ENCODE measurements around the gene BSCL2. TPM values are rescaled to one million over a fixed set of nuclear protein-coding genes. Genes with fewer than 3 reads are reported as not detected.
"Not testable (repeated sequence)": the region's sequence is repeated elsewhere in the genome, so short reads cannot be mapped to it uniquely, and the experiment has no call there.

BSCL2 gene
- total RNA-seq, 1 experiment from 2014 or later = 82.1 TPM

DNA sequence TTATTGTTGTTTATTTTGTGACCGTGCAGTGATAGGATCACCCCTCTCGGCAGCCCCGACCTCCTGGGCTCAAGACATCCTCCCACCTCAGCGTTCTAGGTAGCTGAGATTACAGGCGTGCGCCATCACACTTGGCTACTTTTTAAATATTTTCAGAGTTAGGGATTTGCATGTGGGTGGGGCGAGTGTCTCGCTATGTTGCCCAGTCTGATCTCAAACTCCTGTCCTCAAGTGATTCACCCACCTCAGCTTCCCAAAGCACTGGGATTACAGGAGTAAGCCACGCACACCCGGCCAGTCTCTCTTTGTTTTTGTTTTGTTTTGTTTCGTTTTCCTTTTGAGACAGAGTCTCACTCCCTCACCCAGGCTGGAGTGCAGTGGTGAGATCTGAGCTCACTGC, 52.9 kb downstream of the BSCL2 start:
- in situ Hi-C loops (cut with HindIII; ENCODE audit: low pct_unique_long_range_greater_than_20kb, low sequenced_read_pairs) (no loop called here), intact Hi-C loops (cut with micrococcal nuclease; ENCODE audit: unreplicated experiment) (no loop called here)
- BruUV-seq (replicated peaks) = no TSS peak
- Histone ChIP-seq H3K27ac (ENCODE audit: low read length) (peak overlapping the region; percentile 10), H3K36me3 (ENCODE audit: control insufficient read depth, insufficient read depth, low read length) (0 out of 2 replicates have a peak, but pooled peaks cover 5% of the 10 kb centered on the region), H3K4me1 (ENCODE audit: control insufficient read depth, insufficient read depth, low read length) (no peaks in the 10 kb centered on the region; the same call in 1 of the 2 replicates), H3K4me3 (ENCODE audit: low read depth in 2 of 2, low read length in 2 of 2) (peak overlapping the region; percentile 29 to 93; a peak in 2 of 4 replicates), H3K9me3 (ENCODE audit: control insufficient read depth, insufficient read depth, low read depth, low read length) (no peaks in the 10 kb centered on the region), H3K27me3 (ENCODE audit: control insufficient read depth, insufficient read depth, low read length) (no peaks in the 10 kb centered on the region)
- ATAC-seq (no peak), DNase-seq (ENCODE audit: low read depth, low spot score) (no peak)
- ChIA-PET POLR2A (interaction anchor here (1.9 kb wide), 1 partner anchor 11 kb away, joined by 10 read pairs; the partner anchor contains the start of genes C11orf98 and CSKMT), CTCF (interaction anchor here (0.6 kb wide), 1 partner anchor 483 kb away, joined by 7 read pairs; no protein-coding TSS in a partner anchor)
- TF ChIP-seq POLR2AphosphoS5 (IDR thresholded peaks at IDR 0.05; ENCODE audit: low read depth, low read length) (no peak), SIN3A (IDR thresholded peaks at IDR 0.05; ENCODE audit: borderline replicate concordance, insufficient read depth, low read depth, low read length) (no peak), TCF7L2 (IDR thresholded peaks at IDR 0.05; ENCODE audit: low read depth, low read length) (no peak)
- TF ChIP-seq, protein P1, sequence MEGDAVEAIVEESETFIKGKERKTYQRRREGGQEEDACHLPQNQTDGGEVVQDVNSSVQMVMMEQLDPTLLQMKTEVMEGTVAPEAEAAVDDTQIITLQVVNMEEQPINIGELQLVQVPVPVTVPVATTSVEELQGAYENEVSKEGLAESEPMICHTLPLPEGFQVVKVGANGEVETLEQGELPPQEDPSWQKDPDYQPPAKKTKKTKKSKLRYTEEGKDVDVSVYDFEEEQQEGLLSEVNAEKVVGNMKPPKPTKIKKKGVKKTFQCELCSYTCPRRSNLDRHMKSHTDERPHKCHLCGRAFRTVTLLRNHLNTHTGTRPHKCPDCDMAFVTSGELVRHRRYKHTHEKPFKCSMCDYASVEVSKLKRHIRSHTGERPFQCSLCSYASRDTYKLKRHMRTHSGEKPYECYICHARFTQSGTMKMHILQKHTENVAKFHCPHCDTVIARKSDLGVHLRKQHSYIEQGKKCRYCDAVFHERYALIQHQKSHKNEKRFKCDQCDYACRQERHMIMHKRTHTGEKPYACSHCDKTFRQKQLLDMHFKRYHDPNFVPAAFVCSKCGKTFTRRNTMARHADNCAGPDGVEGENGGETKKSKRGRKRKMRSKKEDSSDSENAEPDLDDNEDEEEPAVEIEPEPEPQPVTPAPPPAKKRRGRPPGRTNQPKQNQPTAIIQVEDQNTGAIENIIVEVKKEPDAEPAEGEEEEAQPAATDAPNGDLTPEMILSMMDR (IDR thresholded peaks at IDR 0.05) = no peak
- TF ChIP-seq, protein P2, sequence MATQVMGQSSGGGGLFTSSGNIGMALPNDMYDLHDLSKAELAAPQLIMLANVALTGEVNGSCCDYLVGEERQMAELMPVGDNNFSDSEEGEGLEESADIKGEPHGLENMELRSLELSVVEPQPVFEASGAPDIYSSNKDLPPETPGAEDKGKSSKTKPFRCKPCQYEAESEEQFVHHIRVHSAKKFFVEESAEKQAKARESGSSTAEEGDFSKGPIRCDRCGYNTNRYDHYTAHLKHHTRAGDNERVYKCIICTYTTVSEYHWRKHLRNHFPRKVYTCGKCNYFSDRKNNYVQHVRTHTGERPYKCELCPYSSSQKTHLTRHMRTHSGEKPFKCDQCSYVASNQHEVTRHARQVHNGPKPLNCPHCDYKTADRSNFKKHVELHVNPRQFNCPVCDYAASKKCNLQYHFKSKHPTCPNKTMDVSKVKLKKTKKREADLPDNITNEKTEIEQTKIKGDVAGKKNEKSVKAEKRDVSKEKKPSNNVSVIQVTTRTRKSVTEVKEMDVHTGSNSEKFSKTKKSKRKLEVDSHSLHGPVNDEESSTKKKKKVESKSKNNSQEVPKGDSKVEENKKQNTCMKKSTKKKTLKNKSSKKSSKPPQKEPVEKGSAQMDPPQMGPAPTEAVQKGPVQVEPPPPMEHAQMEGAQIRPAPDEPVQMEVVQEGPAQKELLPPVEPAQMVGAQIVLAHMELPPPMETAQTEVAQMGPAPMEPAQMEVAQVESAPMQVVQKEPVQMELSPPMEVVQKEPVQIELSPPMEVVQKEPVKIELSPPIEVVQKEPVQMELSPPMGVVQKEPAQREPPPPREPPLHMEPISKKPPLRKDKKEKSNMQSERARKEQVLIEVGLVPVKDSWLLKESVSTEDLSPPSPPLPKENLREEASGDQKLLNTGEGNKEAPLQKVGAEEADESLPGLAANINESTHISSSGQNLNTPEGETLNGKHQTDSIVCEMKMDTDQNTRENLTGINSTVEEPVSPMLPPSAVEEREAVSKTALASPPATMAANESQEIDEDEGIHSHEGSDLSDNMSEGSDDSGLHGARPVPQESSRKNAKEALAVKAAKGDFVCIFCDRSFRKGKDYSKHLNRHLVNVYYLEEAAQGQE (IDR thresholded peaks at IDR 0.05; ENCODE audit: insufficient read depth in 1 of 2, low read depth in 2 of 2, low read length in 1 of 2) = no peak

DNA sequence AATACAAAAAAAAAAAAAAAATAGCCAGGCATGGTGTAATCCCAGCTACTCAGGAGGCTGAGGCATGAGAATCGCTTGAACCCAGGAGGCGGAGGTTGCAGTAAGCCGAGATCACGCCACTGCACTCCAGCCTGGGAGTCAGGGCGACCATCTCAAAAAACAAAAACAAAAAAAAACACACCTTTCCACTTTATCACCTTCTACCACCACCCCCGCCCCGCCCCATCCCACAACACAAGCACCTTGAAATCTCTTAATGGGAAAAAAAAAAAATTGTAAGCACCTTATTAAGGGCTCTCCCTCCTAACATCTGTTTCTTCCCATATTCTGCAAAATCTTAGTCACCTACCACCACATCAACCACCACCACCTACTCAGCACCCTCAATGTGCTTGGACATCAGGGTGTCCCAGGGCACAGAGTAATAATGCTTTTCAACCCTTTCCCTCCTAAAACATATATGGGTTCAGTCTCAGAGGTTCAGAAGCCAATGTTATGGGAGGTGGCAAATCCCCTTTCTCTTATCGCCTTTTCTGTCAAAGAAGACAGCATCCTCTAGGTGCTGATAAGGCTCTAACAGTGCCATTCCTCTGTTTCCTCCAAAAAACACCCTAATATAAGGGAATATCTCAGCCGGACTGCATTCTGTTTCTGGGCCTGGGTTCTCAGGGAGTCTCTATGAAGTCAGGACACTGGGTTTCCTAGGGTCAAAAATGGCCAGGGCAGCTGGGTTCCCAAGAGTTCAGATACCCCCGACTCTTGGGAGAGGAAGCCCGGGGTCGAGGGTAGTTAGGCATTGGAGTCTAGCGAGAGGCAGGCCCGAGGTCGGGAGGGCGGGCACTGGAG, 54.8 kb downstream of the BSCL2 start:
- Histone ChIP-seq H3K36me3 (ENCODE audit: control insufficient read depth, insufficient read depth, low read length) (0 out of 2 replicates have a peak, but pooled peaks cover 5% of the 10 kb centered on the region), H3K27ac (ENCODE audit: low read length) (peak overlapping the region; percentile 97), H3K4me3 (ENCODE audit: low read depth in 2 of 2, low read length in 2 of 2) (peak overlapping the region; percentile 86 to 93), H3K9me3 (ENCODE audit: control insufficient read depth, insufficient read depth, low read depth, low read length) (no peaks in the 10 kb centered on the region), H3K4me1 (ENCODE audit: control insufficient read depth, insufficient read depth, low read length) (peaks cover 8% of the 10 kb centered on the region), H3K27me3 (ENCODE audit: control insufficient read depth, insufficient read depth, low read length) (no peaks in the 10 kb centered on the region)
- intact Hi-C loops (cut with micrococcal nuclease; ENCODE audit: unreplicated experiment) = no loop called here
- in situ Hi-C loops (cut with HindIII; ENCODE audit: low pct_unique_long_range_greater_than_20kb, low sequenced_read_pairs) = no loop called here
- no peak for DNase-seq (ENCODE audit: low read depth, low spot score)
- TF ChIP-seq, protein P2 (IDR thresholded peaks at IDR 0.05; ENCODE audit: insufficient read depth in 1 of 2, low read depth in 2 of 2, low read length in 1 of 2) = no peak
- ChIA-PET POLR2A (interaction anchor here (0.6 to 1.1 kb wide), 4 partner anchors 12 to 17 kb away, joined by 4 to 9 read pairs (median 4); partner anchors contain the start of genes C11orf98 and CSKMT), CTCF (interaction anchor here (0.6 kb wide), 1 partner anchor 13 kb away, joined by 3 read pairs; no protein-coding TSS in a partner anchor)
- no peak for ATAC-seq
- BruUV-seq (replicated peaks) = no TSS peak

DNA sequence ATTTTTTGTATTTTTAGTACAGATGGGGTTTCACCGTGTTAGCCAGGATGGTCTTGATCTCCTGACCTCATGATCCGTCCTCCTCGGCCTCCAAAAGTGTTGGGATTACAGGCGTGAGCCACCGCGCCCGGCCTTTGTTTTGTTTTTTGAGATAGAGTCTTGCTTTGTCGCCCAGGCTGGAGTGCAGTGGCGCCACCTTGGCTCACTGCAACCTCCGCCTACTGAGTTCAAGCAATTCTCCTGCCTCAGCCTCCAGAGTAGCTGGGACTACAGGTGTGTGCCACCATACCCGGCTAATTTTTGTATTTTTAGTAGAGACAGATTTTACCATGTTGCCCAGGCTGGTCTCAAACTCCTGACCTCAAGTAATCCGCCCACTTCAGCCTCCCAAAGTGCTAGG, 56.9 kb downstream of the BSCL2 start:
- BruUV-seq (replicated peaks); in situ Hi-C loops (cut with HindIII; ENCODE audit: low pct_unique_long_range_greater_than_20kb, low sequenced_read_pairs); CTCF ChIA-PET: not testable (repeated sequence)

More for the DNA sequence above, 56.9 kb downstream of the BSCL2 start:
- H3K4me3 ChIP-seq (ENCODE audit: low read depth in 2 of 2, low read length in 2 of 2); H3K27me3 ChIP-seq (ENCODE audit: control insufficient read depth, insufficient read depth, low read length); intact Hi-C loops (cut with micrococcal nuclease; ENCODE audit: unreplicated experiment); H3K27ac ChIP-seq (ENCODE audit: low read length); H3K9me3 ChIP-seq (ENCODE audit: control insufficient read depth, insufficient read depth, low read depth, low read length); DNase-seq (ENCODE audit: low read depth, low spot score); H3K36me3 ChIP-seq (ENCODE audit: control insufficient read depth, insufficient read depth, low read length); ATAC-seq: not testable (repeated sequence)
- H3K4me1 ChIP-seq (ENCODE audit: control insufficient read depth, insufficient read depth, low read length) = peaks cover 14% of the 10 kb centered on the region
- POLR2A ChIA-PET = interaction anchor here (0.6 kb wide), 1 partner anchor 214 kb away, joined by 8 read pairs; no protein-coding TSS in a partner anchor

Data from Panc1 (cell line).